Keratinocyte (primary cell): ENCODE results near the gene DIPK1A. TPM values are rescaled to one million over a fixed set of nuclear protein-coding genes. Genes with fewer than 3 reads are reported as not detected.

Experiments
- DNase-seq: peaks from one replicate; pipeline ENCODE4 v3.0.0-alpha.2; 2011; ENCODE audit warnings: low read depth, missing footprints, low spot score
- FAIRE-seq: peaks from 2 replicates; lab custom pipeline; 2011; peaks lifted over from hg19 to GRCh38; lab: Jason Lieb, UNC
- H2AFZ ChIP-seq: 2 replicates; pipeline ENCODE4 v1.6.0; 2012; ENCODE audit warnings: low read length, control low read depth, inconsistent platforms; ENCODE audit not compliant: control insufficient read depth
- H3K27ac ChIP-seq: 2 replicates; pipeline ENCODE4 v1.5.1; 2011; ENCODE audit warnings: low read length; ENCODE audit not compliant: control insufficient read depth, insufficient read depth
- H3K27me3 ChIP-seq: 3 replicates; pipeline ENCODE4 v1.6.0; 2011; ENCODE audit warnings: low read length; ENCODE audit not compliant: control insufficient read depth, insufficient read depth; ENCODE audit errors: extremely low read depth
- H3K36me3 ChIP-seq, 2 experiments: 2 replicates in 1 of 2; 3 replicates in 1 of 2; pipeline ENCODE4 v1.5.1; 2011; ENCODE audit warnings: low read length in 2 of 2, mild to moderate bottlenecking in 1 of 2; ENCODE audit not compliant: control insufficient read depth in 2 of 2, insufficient read depth in 2 of 2; ENCODE audit errors: extremely low read depth in 1 of 2
- H3K4me1 ChIP-seq: 3 replicates; pipeline ENCODE4 v1.5.1; 2011; ENCODE audit warnings: low read length; ENCODE audit not compliant: control insufficient read depth, insufficient read depth; ENCODE audit errors: extremely low read depth
- H3K4me2 ChIP-seq: 3 replicates; pipeline ENCODE4 v1.6.0; 2011; ENCODE audit warnings: low read depth, low read length; ENCODE audit not compliant: control insufficient read depth, insufficient read depth; ENCODE audit errors: extremely low read depth
- H3K4me3 ChIP-seq, 3 experiments: fragments of 200-600 bp in 1 of 3; sonication (generic) in 1 of 3; 2 replicates in 2 of 3; 3 replicates in 1 of 3; pipeline ENCODE4 v1.5.1; 2011 to 2016; ENCODE audit warnings: low read length in 3 of 3, mild to moderate bottlenecking in 3 of 3, control low read depth in 2 of 3, inconsistent platforms in 1 of 3, low read depth in 1 of 3, mixed read lengths in 1 of 3, mixed run types in 1 of 3, moderate library complexity in 1 of 3; ENCODE audit not compliant: control insufficient read depth in 2 of 3, insufficient read depth in 2 of 3; ENCODE audit errors: extremely low read depth in 1 of 3
- H3K79me2 ChIP-seq: 2 replicates; pipeline ENCODE4 v1.6.0; 2012; ENCODE audit warnings: low read length; ENCODE audit not compliant: control insufficient read depth, insufficient read depth
- H3K9ac ChIP-seq: 3 replicates; pipeline ENCODE4 v1.6.0; 2011; ENCODE audit warnings: low read length; ENCODE audit not compliant: control insufficient read depth, insufficient read depth; ENCODE audit errors: extremely low read depth
- H3K9me1 ChIP-seq: 3 replicates; pipeline ENCODE4 v1.6.0; 2011; ENCODE audit warnings: low read length; ENCODE audit not compliant: control insufficient read depth, insufficient read depth; ENCODE audit errors: extremely low read depth
- H3K9me3 ChIP-seq: 2 replicates; pipeline ENCODE4 v1.5.1; 2012; ENCODE audit warnings: low read depth, low read length; ENCODE audit not compliant: control insufficient read depth
- H4K20me1 ChIP-seq: 3 replicates; pipeline ENCODE4 v1.6.0; 2011; ENCODE audit warnings: low read length; ENCODE audit not compliant: control insufficient read depth, insufficient read depth; ENCODE audit errors: extremely low read depth
- CTCF ChIP-seq, 3 experiments: IDR thresholded peaks in 1 of 3; conservative IDR thresholded peaks in 1 of 3; optimal IDR thresholded peaks in 1 of 3; 2 replicates in 2 of 3; 3 replicates in 1 of 3; pipeline versions ENCODE3 to v1.5.1; 2011; ENCODE audit warnings: low read length in 3 of 3, mild to moderate bottlenecking in 3 of 3, moderate library complexity in 2 of 3, control low read depth in 1 of 3, inconsistent platforms in 1 of 3; ENCODE audit not compliant: insufficient read depth in 2 of 3; ENCODE audit errors: extremely low read depth in 1 of 3
- EZH2 ChIP-seq: IDR thresholded peaks from one replicate; pipeline ENCODE4 v1.6.1; 2012; ENCODE audit warnings: inconsistent platforms, mild to moderate bottlenecking, low read length, moderate library complexity
- dilution Hi-C: fragments of 300-500 bp; cut with MboI; formaldehyde crosslinking; loops from one replicate; pipeline ENCODE4 v1.7.0; 2020; ENCODE audit warnings: low sequenced_read_pairs; ENCODE audit not compliant: extremely low pct_ligation_motif_present
- polyA plus RNA-seq, 5 experiments: library from polyadenylated mRNA; depleted of rRNA in 3 of 5; stranded (reverse) in 3 of 5; stranded (forward) in 1 of 5; unstranded in 1 of 5; fragments of >200 nt; gene quantifications; 1 replicate in 1 of 5; 2 replicates in 3 of 5; 3 replicates in 1 of 5; pipeline versions ENCODE4 v1.2.1 to v1.2.3, GENCODE V29; 2011 to 2012; ENCODE audit warnings: missing spikeins in 2 of 5, low read depth in 1 of 5, low replicate concordance in 1 of 5

Gene DIPK1A
- polyA plus RNA-seq, 1 donor (not counting 4 experiments of a cell fraction or from before 2014, with no cell fraction given), result 22.0 TPM

- no peaks in the 10 kb centered on the region for H3K9me3 ChIP-seq
- H2AFZ ChIP-seq, result no peak overlapping the region
- DNase-seq (no peak), FAIRE-seq (peak; percentile 74)
- no peaks in the 10 kb centered on the region for H3K4me1 ChIP-seq
- no peaks in the 10 kb centered on the region for H3K79me2 ChIP-seq
- H3K4me2 ChIP-seq, result no peak overlapping the region
- H4K20me1 ChIP-seq, result no peaks in the 10 kb centered on the region
- TF ChIP-seq EZH2 (no peak), CTCF (optimal IDR thresholded peaks at IDR 0.05 in 1 of 3, IDR thresholded peaks at IDR 0.05 in 1 of 3, conservative IDR thresholded peaks at IDR 0.05 in 1 of 3; ENCODE audit: extremely low read depth in 1 of 3, insufficient read depth in 2 of 3, low read length in 3 of 3) (peak; percentile 72 to 75 (median 74))
- no peak overlapping the region for H3K9ac ChIP-seq
- H3K27ac ChIP-seq, result no peak overlapping the region
- no peaks in the 10 kb centered on the region for H3K27me3 ChIP-seq
- no peaks in the 10 kb centered on the region for H3K9me1 ChIP-seq
- dilution Hi-C loops, result no loop called here
- no peak overlapping the region for H3K4me3 ChIP-seq
- H3K36me3 ChIP-seq, result no peaks in the 10 kb centered on the region
Observed at GRCh38 chr1:92817986-92818764, 143.1 kb downstream of the DIPK1A start.

- Histone ChIP-seq H3K9ac (no peak overlapping the region), H3K27me3 (no peaks in the 10 kb centered on the region), H2AFZ (no peak overlapping the region), H3K4me1 (no peaks in the 10 kb centered on the region), H3K79me2 (no peaks in the 10 kb centered on the region), H3K9me1 (no peaks in the 10 kb centered on the region), H3K9me3 (no peaks in the 10 kb centered on the region), H4K20me1 (no peaks in the 10 kb centered on the region), H3K4me2 (no peak overlapping the region), H3K4me3 (no peak overlapping the region), H3K27ac (no peak overlapping the region), H3K36me3 (no peaks in the 10 kb centered on the region)
- DNase-seq (no peak), FAIRE-seq (no peak)
- dilution Hi-C loops, result no loop called here
- no peak for TF ChIP-seq EZH2
- TF ChIP-seq CTCF (optimal IDR thresholded peaks at IDR 0.05 in 1 of 3, IDR thresholded peaks at IDR 0.05 in 1 of 3, conservative IDR thresholded peaks at IDR 0.05 in 1 of 3; ENCODE audit: extremely low read depth in 1 of 3, insufficient read depth in 2 of 3, low read length in 3 of 3), result no peak
Observed at GRCh38 chr1:92817137-92817697, 144.0 kb downstream of the DIPK1A start.
